ENCODE results near the gene IBA57.
"Not testable (repeated sequence)": the region's sequence is repeated elsewhere in the genome, so short reads cannot be mapped to it uniquely, and the experiment has no call there.

The IBA57 gene

GRCh38 chr1:228224198-228225164, 58.9 kb downstream of the IBA57 start:
- no peak for DNase-seq

- no peak for DNase-seq
These were observed 59.6 kb downstream of the IBA57 start for GRCh38 chr1:228225165-228225710.

GRCh38 chr1:228225740-228226139, 60.1 kb downstream of the IBA57 start:
- no peak for DNase-seq

GRCh38 chr1:228226141-228226874, 60.7 kb downstream of the IBA57 start:
- no peak for DNase-seq

- no peak for DNase-seq
These were observed 61.6 kb downstream of the IBA57 start for GRCh38 chr1:228226956-228227791.

GRCh38 chr1:228228147-228228546, 62.5 kb downstream of the IBA57 start:
- not testable (repeated sequence) for DNase-seq

GRCh38 chr1:228228601-228229074, 63.0 kb downstream of the IBA57 start:
- DNase-seq: no peak

GRCh38 chr1:228231189-228231588, 65.6 kb downstream of the IBA57 start:
- DNase-seq: no peak

Measured in amygdala (tissue), 56 donors.